Omental fat pad (tissue), 4 donors: ENCODE measurements around the gene PTPN13. TPM values are rescaled to one million over a fixed set of nuclear protein-coding genes. Genes with fewer than 3 reads are reported as not detected.
A peak's percentile ranks its signal among the peaks of the same experiment; 100 is the strongest.

Source experiments
- ATAC-seq: fragments of 150-250 bp; one replicate; pipeline ENCODE4 v1.9.1; 2016; ENCODE audit warnings: mild to moderate bottlenecking, moderate library complexity; ENCODE audit not compliant: low FRiP score
- DNase-seq: peaks from one replicate; pipeline ENCODE4 v3.0.0-alpha.2; 2019; ENCODE audit warnings: low spot score
- CTCF ChIP-seq, 3 donors: fragments of 450-650 bp; IDR thresholded peaks; one replicate each; pipeline ENCODE4 v1.5.1; 2016 to 2017; ENCODE audit warnings: antibody characterized with exemption in 3 of 3, mild to moderate bottlenecking in 3 of 3, moderate library complexity in 2 of 3
- total RNA-seq, 4 donors: library from RNA; depleted of rRNA; stranded (reverse); fragments of >200 nt; gene quantifications; one replicate each; pipeline ENCODE4 v1.1.0, GENCODE V29; 2016

Gene PTPN13
- total RNA-seq, 4 donors from 2014 or later, result 23.4 to 80.1 (median 26.2) TPM

GRCh38 chr4:86586626-86587380 is 7.3 kb upstream of the PTPN13 start:
- ATAC-seq (peak; percentile 24), DNase-seq (no peak)
- no peak for TF ChIP-seq CTCF (IDR thresholded peaks at IDR 0.05)

- DNase-seq (no peak), ATAC-seq (peak; percentile 56)
- no peak for TF ChIP-seq CTCF (IDR thresholded peaks at IDR 0.05)
Observed at GRCh38 chr4:86587381-86588140, 6.6 kb upstream of the PTPN13 start.

GRCh38 chr4:86592553-86593249 is 1.4 kb upstream of the PTPN13 start:
- DNase-seq (no peak), ATAC-seq (no peak)
- no peak for TF ChIP-seq CTCF (IDR thresholded peaks at IDR 0.05)

GRCh38 chr4:86594559-86595425 is 677 bp downstream of the PTPN13 start:
- TF ChIP-seq CTCF (IDR thresholded peaks at IDR 0.05), result no peak
- DNase-seq, result no peak
- ATAC-seq, result peak; percentile 32

GRCh38 chr4:86595426-86595805 is 1.3 kb downstream of the PTPN13 start:
- ATAC-seq (no peak), DNase-seq (no peak)
- no peak for TF ChIP-seq CTCF (IDR thresholded peaks at IDR 0.05)

GRCh38 chr4:86596807-86597206 is 2.7 kb downstream of the PTPN13 start:
- TF ChIP-seq CTCF (IDR thresholded peaks at IDR 0.05), result no peak
- DNase-seq, result no peak
- no peak for ATAC-seq
